ENCODE measurements around the gene MAD2L1. TPM values are rescaled to one million over a fixed set of nuclear protein-coding genes. Genes with fewer than 3 reads are reported as not detected.
"Not testable (repeated sequence)": the region's sequence is repeated elsewhere in the genome, so short reads cannot be mapped to it uniquely, and the experiment has no call there.

Gene MAD2L1
- total RNA-seq, 1 donor from 2014 or later = 3.4 TPM

DNA sequence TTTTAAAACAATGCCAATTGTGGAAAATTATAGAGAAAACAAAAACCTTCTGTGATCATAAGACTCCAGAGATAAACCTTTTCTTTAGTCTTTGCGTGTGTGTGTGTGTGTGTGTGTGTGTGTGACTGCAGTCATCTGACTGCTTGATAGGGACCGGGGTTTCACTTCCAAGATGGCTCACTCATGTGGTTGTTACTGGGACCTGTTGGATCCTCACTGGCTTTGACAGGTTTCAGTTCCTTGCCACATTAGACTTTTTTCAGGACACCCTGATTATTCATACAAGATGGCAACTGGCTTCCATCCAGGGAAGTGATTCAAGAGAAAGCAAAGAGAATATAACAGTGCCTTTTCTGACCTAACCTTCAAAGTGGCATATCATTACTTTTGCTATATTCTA lies 21.9 kb upstream of the MAD2L1 start:
- POLR2A ChIA-PET = no interaction called here
- CTCF ChIA-PET = no interaction called here
- Mint-ChIP-seq H3K4me1 (no peaks in the 10 kb centered on the region), H3K36me3 (ENCODE audit: low read depth) (no peaks in the 10 kb centered on the region), H3K27ac (no peak overlapping the region), H3K4me3 (no peak overlapping the region), H3K9me3 (peaks cover 3% of the 10 kb centered on the region), H3K27me3 (peaks cover 15% of the 10 kb centered on the region)
- intact Hi-C loops (cut with micrococcal nuclease) = no loop called here
- TF ChIP-seq, protein P1, sequence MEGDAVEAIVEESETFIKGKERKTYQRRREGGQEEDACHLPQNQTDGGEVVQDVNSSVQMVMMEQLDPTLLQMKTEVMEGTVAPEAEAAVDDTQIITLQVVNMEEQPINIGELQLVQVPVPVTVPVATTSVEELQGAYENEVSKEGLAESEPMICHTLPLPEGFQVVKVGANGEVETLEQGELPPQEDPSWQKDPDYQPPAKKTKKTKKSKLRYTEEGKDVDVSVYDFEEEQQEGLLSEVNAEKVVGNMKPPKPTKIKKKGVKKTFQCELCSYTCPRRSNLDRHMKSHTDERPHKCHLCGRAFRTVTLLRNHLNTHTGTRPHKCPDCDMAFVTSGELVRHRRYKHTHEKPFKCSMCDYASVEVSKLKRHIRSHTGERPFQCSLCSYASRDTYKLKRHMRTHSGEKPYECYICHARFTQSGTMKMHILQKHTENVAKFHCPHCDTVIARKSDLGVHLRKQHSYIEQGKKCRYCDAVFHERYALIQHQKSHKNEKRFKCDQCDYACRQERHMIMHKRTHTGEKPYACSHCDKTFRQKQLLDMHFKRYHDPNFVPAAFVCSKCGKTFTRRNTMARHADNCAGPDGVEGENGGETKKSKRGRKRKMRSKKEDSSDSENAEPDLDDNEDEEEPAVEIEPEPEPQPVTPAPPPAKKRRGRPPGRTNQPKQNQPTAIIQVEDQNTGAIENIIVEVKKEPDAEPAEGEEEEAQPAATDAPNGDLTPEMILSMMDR (IDR thresholded peaks at IDR 0.05) = no peak
- no peak for ATAC-seq (ENCODE audit: low read depth)
- no peak for DNase-seq

DNA sequence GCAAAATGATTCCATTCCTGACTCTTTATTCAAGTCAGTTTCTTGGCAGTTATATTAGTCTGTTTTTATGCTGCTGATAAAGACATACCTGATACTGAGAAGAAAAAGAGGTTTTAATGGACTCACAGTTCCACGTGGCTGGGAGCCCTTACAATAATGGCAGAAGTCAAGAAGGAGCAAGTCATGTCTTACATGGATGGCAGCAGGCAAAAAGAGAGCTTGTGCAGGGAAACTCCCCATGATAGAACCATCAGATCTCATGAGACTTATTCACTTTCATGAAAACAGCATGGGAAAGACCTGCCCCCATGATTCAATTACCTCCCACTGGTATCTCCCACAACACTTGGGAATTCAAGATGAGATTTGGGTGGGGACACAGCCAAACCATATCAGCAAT lies 21.4 kb upstream of the MAD2L1 start:
- H3K36me3 Mint-ChIP-seq (ENCODE audit: low read depth); H3K9me3 Mint-ChIP-seq; CTCF ChIA-PET; intact Hi-C loops (cut with micrococcal nuclease); POLR2A ChIA-PET; H3K4me1 Mint-ChIP-seq; H3K4me3 Mint-ChIP-seq; ATAC-seq (ENCODE audit: low read depth); H3K27ac Mint-ChIP-seq; DNase-seq: not testable (repeated sequence)
- peaks cover 15% of the 10 kb centered on the region for H3K27me3 Mint-ChIP-seq

DNA sequence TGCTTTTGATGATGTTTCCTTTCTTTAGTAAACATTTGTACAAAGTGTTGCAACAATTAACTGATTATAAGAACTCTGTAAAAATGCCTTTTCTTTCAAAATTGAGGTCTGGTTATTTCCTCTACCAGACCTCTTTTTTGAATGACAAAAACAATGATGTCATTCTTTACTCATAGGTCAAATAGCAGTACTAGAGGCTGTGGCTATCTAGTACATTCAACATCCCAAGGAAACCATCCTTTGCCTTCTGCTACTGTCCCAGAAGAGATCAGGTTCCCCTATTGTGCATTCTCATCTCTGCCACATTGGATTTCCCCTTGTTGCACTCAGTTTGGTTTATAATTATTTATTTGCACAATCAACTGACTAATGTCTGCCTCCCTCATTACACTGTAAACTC lies 19.1 kb upstream of the MAD2L1 start:
- intact Hi-C loops (cut with micrococcal nuclease) = no loop called here
- ChIA-PET POLR2A (no interaction called here), CTCF (no interaction called here)
- peaks cover 15% of the 10 kb centered on the region for H3K27me3 Mint-ChIP-seq
- TF ChIP-seq, protein P1 (IDR thresholded peaks at IDR 0.05) = no peak
- H3K9me3 Mint-ChIP-seq = peaks cover 3% of the 10 kb centered on the region
- no peaks in the 10 kb centered on the region for H3K36me3 Mint-ChIP-seq (ENCODE audit: low read depth)
- no peak overlapping the region for H3K4me3 Mint-ChIP-seq
- ATAC-seq (ENCODE audit: low read depth) = no peak
- no peaks in the 10 kb centered on the region for H3K4me1 Mint-ChIP-seq
- no peak overlapping the region for H3K27ac Mint-ChIP-seq
- no peak for DNase-seq

DNA sequence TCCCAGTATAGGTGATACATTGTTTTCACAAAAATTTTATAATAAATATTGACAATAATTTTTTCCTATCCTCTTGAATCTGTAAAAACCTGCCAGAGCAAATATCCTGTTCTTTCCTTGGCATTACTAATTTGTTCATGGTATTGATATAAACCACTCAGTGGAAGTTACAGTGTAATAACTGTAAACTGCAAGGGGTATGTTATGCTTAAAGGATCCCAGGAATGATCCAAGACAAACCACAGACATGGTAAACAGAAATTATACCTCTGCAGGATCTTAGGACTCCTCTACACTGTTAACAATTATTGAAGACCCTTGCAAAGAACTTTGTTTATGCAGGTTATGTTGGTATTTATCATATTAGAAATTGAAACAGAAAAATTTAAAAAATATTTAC lies 17.7 kb upstream of the MAD2L1 start:
- DNase-seq = no peak
- ChIA-PET CTCF (no interaction called here), POLR2A (no interaction called here)
- Mint-ChIP-seq H3K9me3 (peaks cover 3% of the 10 kb centered on the region), H3K36me3 (ENCODE audit: low read depth) (no peaks in the 10 kb centered on the region), H3K27me3 (peaks cover 15% of the 10 kb centered on the region), H3K4me1 (no peaks in the 10 kb centered on the region), H3K27ac (no peak overlapping the region), H3K4me3 (no peak overlapping the region)
- intact Hi-C loops (cut with micrococcal nuclease) = no loop called here
- ATAC-seq (ENCODE audit: low read depth) = no peak
- TF ChIP-seq, protein P1 (IDR thresholded peaks at IDR 0.05) = no peak

DNA sequence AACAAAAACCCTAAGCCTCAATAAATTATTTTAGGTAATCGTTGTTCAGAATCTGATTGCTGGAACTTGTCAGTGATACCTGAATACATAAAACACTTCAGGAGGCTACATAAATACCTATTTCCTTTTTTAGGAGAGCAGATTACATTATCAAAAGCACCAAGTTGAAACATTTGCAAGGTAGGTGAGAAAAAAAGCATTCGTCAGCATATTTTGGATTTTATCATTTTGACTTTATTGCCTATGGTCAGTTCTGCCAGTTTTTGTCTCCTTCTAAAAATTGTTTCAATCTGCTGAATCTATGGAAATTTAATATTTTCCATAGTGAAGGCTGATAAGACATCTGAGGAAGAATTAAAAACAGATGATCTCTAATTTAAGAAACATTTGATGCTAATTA lies 16.5 kb upstream of the MAD2L1 start:
- ChIA-PET POLR2A (no interaction called here), CTCF (no interaction called here)
- no peaks in the 10 kb centered on the region for H3K4me1 Mint-ChIP-seq
- H3K36me3 Mint-ChIP-seq (ENCODE audit: low read depth) = no peaks in the 10 kb centered on the region
- peaks cover 3% of the 10 kb centered on the region for H3K9me3 Mint-ChIP-seq
- H3K27me3 Mint-ChIP-seq = peaks cover 9% of the 10 kb centered on the region
- DNase-seq = no peak
- intact Hi-C loops (cut with micrococcal nuclease) = no loop called here
- no peak for ATAC-seq (ENCODE audit: low read depth)
- H3K27ac Mint-ChIP-seq = no peak overlapping the region
- no peak overlapping the region for H3K4me3 Mint-ChIP-seq
- TF ChIP-seq, protein P1 (IDR thresholded peaks at IDR 0.05) = no peak

DNA sequence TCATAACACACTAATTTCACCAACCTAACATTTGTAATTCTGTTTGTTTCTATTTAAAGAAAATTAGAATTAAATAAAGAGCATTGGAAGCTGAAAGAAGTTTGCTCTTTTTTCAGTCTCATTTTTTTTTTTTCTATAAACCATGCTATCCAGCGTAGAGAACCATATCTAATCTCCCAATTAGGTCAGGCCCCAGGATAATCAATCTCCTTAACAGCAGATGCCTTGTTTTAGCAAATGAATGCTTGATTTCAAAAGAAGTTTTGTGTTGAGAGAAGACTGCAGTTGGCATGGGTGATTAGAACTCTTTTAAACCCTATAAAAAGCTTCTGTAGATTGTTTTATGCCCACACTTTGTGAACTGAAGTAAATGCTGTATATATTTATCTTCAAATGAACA lies 15.6 kb upstream of the MAD2L1 start:
- Mint-ChIP-seq H3K4me1 (no peaks in the 10 kb centered on the region), H3K9me3 (no peaks in the 10 kb centered on the region), H3K4me3 (no peak overlapping the region), H3K27ac (no peak overlapping the region), H3K27me3 (peaks cover 9% of the 10 kb centered on the region), H3K36me3 (ENCODE audit: low read depth) (no peaks in the 10 kb centered on the region)
- TF ChIP-seq, protein P1 (IDR thresholded peaks at IDR 0.05) = no peak
- no peak for DNase-seq
- POLR2A ChIA-PET = no interaction called here
- no peak for ATAC-seq (ENCODE audit: low read depth)
- intact Hi-C loops (cut with micrococcal nuclease) = no loop called here
- CTCF ChIA-PET = no interaction called here

All from activated B cell treated with CpG ODN at 0.5 μM for 24 hours (primary cell).